ENCODE measurements around the gene FAF1.

The FAF1 gene

DNA sequence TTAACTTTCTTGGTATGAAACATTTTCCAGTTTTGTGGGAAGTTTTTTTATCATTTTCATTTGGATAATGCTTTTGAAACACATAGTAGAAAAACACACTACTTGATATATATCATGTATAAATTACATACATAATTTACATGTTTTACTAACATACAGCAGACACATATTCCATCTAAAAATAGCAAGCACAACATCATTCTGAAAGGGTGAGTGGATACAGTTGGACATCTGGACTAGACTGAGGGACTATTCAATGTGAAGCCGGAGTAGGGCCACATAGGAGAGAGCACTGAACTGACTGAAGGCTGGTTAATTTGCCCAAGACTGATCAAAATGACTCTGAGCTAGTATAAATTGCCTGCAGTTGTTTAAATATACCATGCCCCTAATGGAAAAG is 21.7 kb upstream of the FAF1 start:
- peaks cover 34% of the 10 kb centered on the region for H3K4me1 ChIP-seq (ENCODE audit: control insufficient read depth, low read length)
- no peaks in the 10 kb centered on the region for H3K9me3 ChIP-seq (ENCODE audit: control insufficient read depth, insufficient read depth, low read length)
- no peak overlapping the region for H3K4me3 ChIP-seq (ENCODE audit: low read length)
- peaks cover 3% of the 10 kb centered on the region; the same call in 1 of the 2 replicates for H4K20me1 ChIP-seq (ENCODE audit: control insufficient read depth, insufficient read depth, low read depth, low read length)
- no peaks in the 10 kb centered on the region for H3K27me3 ChIP-seq (ENCODE audit: control insufficient read depth, low read length)
- peaks cover 27% of the 10 kb centered on the region for H3K36me3 ChIP-seq (ENCODE audit: control insufficient read depth, low read length)
- H3K4me2 ChIP-seq (ENCODE audit: low read length), result peak overlapping the region; percentile 20
- H3F3A ChIP-seq (ENCODE audit: control insufficient read depth, insufficient read depth), result 0 out of 2 replicates have a peak, but pooled peaks cover 2% of the 10 kb centered on the region
- TF ChIP-seq, protein P1, sequence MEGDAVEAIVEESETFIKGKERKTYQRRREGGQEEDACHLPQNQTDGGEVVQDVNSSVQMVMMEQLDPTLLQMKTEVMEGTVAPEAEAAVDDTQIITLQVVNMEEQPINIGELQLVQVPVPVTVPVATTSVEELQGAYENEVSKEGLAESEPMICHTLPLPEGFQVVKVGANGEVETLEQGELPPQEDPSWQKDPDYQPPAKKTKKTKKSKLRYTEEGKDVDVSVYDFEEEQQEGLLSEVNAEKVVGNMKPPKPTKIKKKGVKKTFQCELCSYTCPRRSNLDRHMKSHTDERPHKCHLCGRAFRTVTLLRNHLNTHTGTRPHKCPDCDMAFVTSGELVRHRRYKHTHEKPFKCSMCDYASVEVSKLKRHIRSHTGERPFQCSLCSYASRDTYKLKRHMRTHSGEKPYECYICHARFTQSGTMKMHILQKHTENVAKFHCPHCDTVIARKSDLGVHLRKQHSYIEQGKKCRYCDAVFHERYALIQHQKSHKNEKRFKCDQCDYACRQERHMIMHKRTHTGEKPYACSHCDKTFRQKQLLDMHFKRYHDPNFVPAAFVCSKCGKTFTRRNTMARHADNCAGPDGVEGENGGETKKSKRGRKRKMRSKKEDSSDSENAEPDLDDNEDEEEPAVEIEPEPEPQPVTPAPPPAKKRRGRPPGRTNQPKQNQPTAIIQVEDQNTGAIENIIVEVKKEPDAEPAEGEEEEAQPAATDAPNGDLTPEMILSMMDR (IDR thresholded peaks at IDR 0.05; ENCODE audit: low read depth, low read length, poor library complexity, severe bottlenecking), result no peak
- TF ChIP-seq EZH2phosphoT487 (IDR thresholded peaks at IDR 0.05; ENCODE audit: borderline replicate concordance, low read length), result no peak
- peaks cover 99% of the 10 kb centered on the region for H3K79me2 ChIP-seq (ENCODE audit: control insufficient read depth, low read length)
- H3K27ac ChIP-seq (ENCODE audit: low read depth, low read length), result no peak overlapping the region
- no peaks in the 10 kb centered on the region for H3K9me2 ChIP-seq (replicated peaks; ENCODE audit: control insufficient read depth, low read length)

DNA sequence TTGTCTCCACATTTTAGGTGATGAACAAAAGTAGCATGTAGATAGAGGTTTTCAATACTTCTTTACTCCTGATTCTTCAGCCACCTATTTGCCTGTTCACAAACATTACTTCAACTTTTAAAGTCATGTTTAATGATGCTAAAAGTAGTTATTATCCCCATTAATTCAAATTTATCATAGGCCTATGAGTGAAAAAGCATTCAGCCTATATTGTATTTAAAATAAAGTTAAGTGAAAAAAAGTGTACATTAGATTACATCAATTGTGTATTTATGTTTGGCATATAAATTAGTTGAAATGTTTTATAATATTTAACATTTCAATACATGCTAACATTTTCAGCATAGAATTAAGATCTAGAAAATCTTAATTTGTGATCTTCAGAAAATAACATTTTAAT is 20.4 kb upstream of the FAF1 start:
- H3F3A ChIP-seq (ENCODE audit: control insufficient read depth, insufficient read depth), result peaks cover 7% of the 10 kb centered on the region
- no peak overlapping the region for H3K27ac ChIP-seq (ENCODE audit: low read depth, low read length)
- H3K27me3 ChIP-seq (ENCODE audit: control insufficient read depth, low read length), result no peaks in the 10 kb centered on the region
- peaks cover 23% of the 10 kb centered on the region for H3K36me3 ChIP-seq (ENCODE audit: control insufficient read depth, low read length)
- H3K9me2 ChIP-seq (replicated peaks; ENCODE audit: control insufficient read depth, low read length), result no peaks in the 10 kb centered on the region
- H3K4me2 ChIP-seq (ENCODE audit: low read length), result peak overlapping the region; percentile 81
- peak overlapping the region; percentile 83 for H3K4me3 ChIP-seq (ENCODE audit: low read length)
- peaks cover 3% of the 10 kb centered on the region; the same call in 1 of the 2 replicates for H4K20me1 ChIP-seq (ENCODE audit: control insufficient read depth, insufficient read depth, low read depth, low read length)
- no peak for TF ChIP-seq EZH2phosphoT487 (IDR thresholded peaks at IDR 0.05; ENCODE audit: borderline replicate concordance, low read length)
- TF ChIP-seq, protein P1 (IDR thresholded peaks at IDR 0.05; ENCODE audit: low read depth, low read length, poor library complexity, severe bottlenecking), result no peak
- H3K4me1 ChIP-seq (ENCODE audit: control insufficient read depth, low read length), result peaks cover 34% of the 10 kb centered on the region
- no peaks in the 10 kb centered on the region for H3K9me3 ChIP-seq (ENCODE audit: control insufficient read depth, insufficient read depth, low read length)
- peaks cover 99% of the 10 kb centered on the region for H3K79me2 ChIP-seq (ENCODE audit: control insufficient read depth, low read length)

DNA sequence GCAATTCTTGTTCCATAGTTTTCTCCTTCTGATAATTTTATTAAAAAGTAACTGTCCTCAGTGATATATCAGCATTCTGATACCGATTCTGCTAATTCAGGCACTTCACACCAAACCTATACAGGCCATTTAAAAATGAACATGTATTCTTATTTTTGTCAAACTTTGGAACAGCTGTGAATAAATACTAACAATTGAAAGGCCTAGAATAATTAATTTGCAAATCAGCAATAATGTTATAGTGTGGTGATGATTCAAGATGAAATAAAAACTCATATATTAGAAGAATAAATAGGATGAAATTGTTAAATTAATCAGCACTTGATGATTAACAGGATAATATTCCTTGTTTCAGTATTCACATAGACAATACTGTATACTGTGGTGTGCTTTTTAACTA is 19.9 kb upstream of the FAF1 start:
- Histone ChIP-seq H4K20me1 (ENCODE audit: control insufficient read depth, insufficient read depth, low read depth, low read length) (peaks cover 3% of the 10 kb centered on the region; the same call in 1 of the 2 replicates), H3K27me3 (ENCODE audit: control insufficient read depth, low read length) (no peaks in the 10 kb centered on the region), H3K79me2 (ENCODE audit: control insufficient read depth, low read length) (peaks cover 98% of the 10 kb centered on the region), H3K9me3 (ENCODE audit: control insufficient read depth, insufficient read depth, low read length) (no peaks in the 10 kb centered on the region), H3F3A (ENCODE audit: control insufficient read depth, insufficient read depth) (peaks cover 9% of the 10 kb centered on the region), H3K4me2 (ENCODE audit: low read length) (peak overlapping the region; percentile 81), H3K27ac (ENCODE audit: low read depth, low read length) (no peak overlapping the region), H3K4me3 (ENCODE audit: low read length) (peak overlapping the region; percentile 83), H3K36me3 (ENCODE audit: control insufficient read depth, low read length) (peaks cover 24% of the 10 kb centered on the region), H3K4me1 (ENCODE audit: control insufficient read depth, low read length) (peaks cover 35% of the 10 kb centered on the region), H3K9me2 (replicated peaks; ENCODE audit: control insufficient read depth, low read length) (no peaks in the 10 kb centered on the region)
- TF ChIP-seq EZH2phosphoT487 (IDR thresholded peaks at IDR 0.05; ENCODE audit: borderline replicate concordance, low read length), result no peak
- TF ChIP-seq, protein P1 (IDR thresholded peaks at IDR 0.05; ENCODE audit: low read depth, low read length, poor library complexity, severe bottlenecking), result no peak

Measured in DOHH2 (cell line).